ENCODE results near the gene HDAC1.

Gene HDAC1

GRCh38 chr1:32336963-32337675 is 45.2 kb downstream of the HDAC1 start:
- peaks cover 31% of the 10 kb centered on the region for H3K36me3 ChIP-seq
- TF ChIP-seq CTCF (IDR thresholded peaks at IDR 0.05; ENCODE audit: low read depth, low read length): no peak
- no peak overlapping the region for H3K4me3 ChIP-seq (ENCODE audit: low read depth, low read length)
- no peaks in the 10 kb centered on the region for H3K27me3 ChIP-seq (ENCODE audit: insufficient read depth, low read depth, severe bottlenecking)
- H3K9me3 ChIP-seq (ENCODE audit: severe bottlenecking): no peaks in the 10 kb centered on the region
- H3K27ac ChIP-seq: no peak overlapping the region
- DNase-seq: no peak

GRCh38 chr1:32337855-32338636 is 46.2 kb downstream of the HDAC1 start:
- no peak for DNase-seq
- no peak overlapping the region for H3K27ac ChIP-seq
- peaks cover 21% of the 10 kb centered on the region for H3K36me3 ChIP-seq
- H3K9me3 ChIP-seq (ENCODE audit: severe bottlenecking): no peaks in the 10 kb centered on the region
- TF ChIP-seq CTCF (IDR thresholded peaks at IDR 0.05; ENCODE audit: low read depth, low read length): no peak
- no peaks in the 10 kb centered on the region for H3K27me3 ChIP-seq (ENCODE audit: insufficient read depth, low read depth, severe bottlenecking)
- H3K4me3 ChIP-seq (ENCODE audit: low read depth, low read length): no peak overlapping the region

- Histone ChIP-seq H3K27ac (no peak overlapping the region), H3K36me3 (peaks cover 15% of the 10 kb centered on the region), H3K9me3 (ENCODE audit: severe bottlenecking) (no peaks in the 10 kb centered on the region), H3K4me3 (ENCODE audit: low read depth, low read length) (no peak overlapping the region), H3K27me3 (ENCODE audit: insufficient read depth, low read depth, severe bottlenecking) (no peaks in the 10 kb centered on the region)
- no peak for TF ChIP-seq CTCF (IDR thresholded peaks at IDR 0.05; ENCODE audit: low read depth, low read length)
- DNase-seq: no peak
Measured at GRCh38 chr1:32338637-32339145, 46.8 kb downstream of the HDAC1 start.

GRCh38 chr1:32339363-32339978 is 47.6 kb downstream of the HDAC1 start:
- Histone ChIP-seq H3K27me3 (ENCODE audit: insufficient read depth, low read depth, severe bottlenecking) (no peaks in the 10 kb centered on the region), H3K9me3 (ENCODE audit: severe bottlenecking) (no peaks in the 10 kb centered on the region), H3K27ac (no peak overlapping the region), H3K36me3 (peaks cover 7% of the 10 kb centered on the region), H3K4me3 (ENCODE audit: low read depth, low read length) (no peak overlapping the region)
- TF ChIP-seq CTCF (IDR thresholded peaks at IDR 0.05; ENCODE audit: low read depth, low read length): no peak
- no peak for DNase-seq

GRCh38 chr1:32341186-32341757 is 49.4 kb downstream of the HDAC1 start:
- Histone ChIP-seq H3K9me3 (ENCODE audit: severe bottlenecking) (no peaks in the 10 kb centered on the region), H3K27ac (no peak overlapping the region)

More at GRCh38 chr1:32341186-32341757, 49.4 kb downstream of the HDAC1 start:
- Histone ChIP-seq H3K36me3 (no peaks in the 10 kb centered on the region), H3K4me3 (ENCODE audit: low read depth, low read length) (no peak overlapping the region), H3K27me3 (ENCODE audit: insufficient read depth, low read depth, severe bottlenecking) (no peaks in the 10 kb centered on the region)
- TF ChIP-seq CTCF (IDR thresholded peaks at IDR 0.05; ENCODE audit: low read depth, low read length): no peak
- DNase-seq: no peak
